Neural progenitor cell (in vitro differentiated cells): Measurements from ENCODE around the gene CDCP1. TPM values are rescaled to one million over a fixed set of nuclear protein-coding genes. Genes with fewer than 3 reads are reported as not detected.

Experiments
- DNase-seq: peaks from one replicate; pipeline ENCODE4 v3.0.0-alpha.2; 2016; ENCODE audit warnings: low spot score
- H2AFZ ChIP-seq: fragments of 200-600 bp; sonication (generic); replicated peaks from 2 replicates; pipeline ENCODE4 v1.6.1; 2016; ENCODE audit warnings: antibody characterized with exemption
- H3F3A ChIP-seq: fragments of 200-600 bp; sonication (generic); 2 replicates; pipeline ENCODE4 v1.6.1; 2016; ENCODE audit warnings: antibody characterized with exemption, low read depth
- H3K27ac ChIP-seq: fragments of 200-600 bp; sonication (generic); 2 replicates; pipeline ENCODE4 v1.5.1; 2016; ENCODE audit warnings: mild to moderate bottlenecking
- H3K27me3 ChIP-seq: fragments of 200-600 bp; sonication (generic); 2 replicates; pipeline ENCODE4 v1.6.1; 2016; ENCODE audit warnings: mild to moderate bottlenecking, moderate library complexity
- H3K36me3 ChIP-seq: fragments of 200-600 bp; sonication (generic); 2 replicates; pipeline ENCODE4 v1.5.1; 2016
- H3K4me1 ChIP-seq: fragments of 200-600 bp; sonication (generic); 2 replicates; pipeline ENCODE4 v1.6.1; 2016; ENCODE audit warnings: mixed run types
- H3K4me2 ChIP-seq: fragments of 200-600 bp; sonication (generic); 2 replicates; pipeline ENCODE4 v1.6.1; 2016
- H3K4me3 ChIP-seq: fragments of 200-600 bp; sonication (generic); 2 replicates; pipeline ENCODE4 v1.5.1; 2016
- H3K79me2 ChIP-seq: fragments of 200-600 bp; sonication (generic); 2 replicates; pipeline ENCODE4 v1.6.1; 2016; ENCODE audit warnings: low read depth
- H3K9ac ChIP-seq: fragments of 200-600 bp; sonication (generic); 2 replicates; pipeline ENCODE4 v1.6.1; 2016
- H3K9me3 ChIP-seq: fragments of 200-600 bp; sonication (generic); 2 replicates; pipeline ENCODE4 v1.5.1; 2016; ENCODE audit warnings: low read depth
- H4K20me1 ChIP-seq: fragments of 200-600 bp; sonication (generic); 2 replicates; pipeline ENCODE4 v1.6.1; 2016; ENCODE audit warnings: low read depth
- H3K27ac Mint-ChIP-seq: 3 replicates; pipeline ENCODE4 v1.8.0; 2021; ENCODE audit warnings: mixed read lengths
- H3K27me3 Mint-ChIP-seq: 2 replicates; pipeline ENCODE4 v1.8.0; 2022; ENCODE audit warnings: low read depth, mild to moderate bottlenecking, inconsistent platforms, moderate library complexity, mixed read lengths; ENCODE audit not compliant: insufficient read depth
- H3K36me3 Mint-ChIP-seq: 3 replicates; pipeline ENCODE4 v1.8.0; 2021; ENCODE audit warnings: mixed read lengths
- H3K4me1 Mint-ChIP-seq: 3 replicates; pipeline ENCODE4 v1.8.0; 2021; ENCODE audit warnings: mixed read lengths
- H3K4me3 Mint-ChIP-seq: 3 replicates; pipeline ENCODE4 v1.8.0; 2021; ENCODE audit warnings: mild to moderate bottlenecking, moderate library complexity, mixed read lengths
- H3K9me3 Mint-ChIP-seq: 3 replicates; pipeline ENCODE4 v1.8.0; 2020; ENCODE audit warnings: mixed read lengths
- EZH2 ChIP-seq: fragments of 200-600 bp; sonication (generic); IDR thresholded peaks from 2 replicates; pipeline ENCODE4 v1.6.1; 2017; ENCODE audit warnings: antibody characterized with exemption, mild to moderate bottlenecking, moderate library complexity
- EZH2phosphoT487 ChIP-seq: fragments of 200-600 bp; sonication (generic); IDR thresholded peaks from 2 replicates; pipeline ENCODE4 v1.6.1; 2017; ENCODE audit warnings: antibody characterized with exemption
- total RNA-seq: library from RNA; depleted of rRNA; stranded (reverse); fragments of >200 nt; gene quantifications from 2 replicates; pipeline ENCODE4 v1.2.3, GENCODE V29; 2015; ENCODE audit warnings: low replicate concordance
- TF ChIP-seq, protein P1 (sequence below): fragments of 200-600 bp; sonication (generic); IDR thresholded peaks from 2 replicates; pipeline ENCODE4 v1.5.1; 2017; ENCODE audit warnings: antibody characterized with exemption, mild to moderate bottlenecking

Gene CDCP1
- total RNA-seq, 1 donor from 2014 or later: 0.24 TPM

DNA sequence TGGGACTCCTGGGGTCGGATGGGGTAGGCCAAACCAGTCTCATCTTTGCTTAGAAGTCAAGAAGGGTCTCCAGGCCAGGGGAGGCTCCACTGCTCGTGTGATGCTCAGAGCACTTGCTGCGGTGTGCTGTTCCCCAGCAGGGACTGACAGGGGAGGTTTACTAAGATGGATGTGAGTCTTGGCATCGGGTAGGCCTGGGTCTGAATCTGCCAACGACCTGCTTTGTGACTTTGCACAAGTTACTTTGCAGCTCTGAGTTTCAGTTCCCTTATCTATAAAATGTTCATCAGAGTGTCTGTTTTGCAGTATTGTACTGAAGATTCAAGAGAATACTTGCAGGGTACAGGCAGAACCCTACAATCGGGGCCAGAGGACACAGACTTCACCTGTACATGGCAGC, 17.3 kb upstream of the CDCP1 start:
- H3K9ac ChIP-seq: no peak overlapping the region
- Mint-ChIP-seq H3K4me1 (peaks cover 23% of the 10 kb centered on the region), H3K36me3 (peaks cover 2% of the 10 kb centered on the region), H3K27ac (no peak overlapping the region), H3K9me3 (peaks cover 14% of the 10 kb centered on the region), H3K27me3 (peaks cover 3% of the 10 kb centered on the region), H3K4me3 (no peak overlapping the region)
- H3K36me3 ChIP-seq: no peaks in the 10 kb centered on the region
- no peaks in the 10 kb centered on the region for H3K9me3 ChIP-seq
- peaks cover 23% of the 10 kb centered on the region for H3K27me3 ChIP-seq
- H3K4me3 ChIP-seq: no peak overlapping the region
- peaks cover 4% of the 10 kb centered on the region for H3K4me1 ChIP-seq
- no peaks in the 10 kb centered on the region for H4K20me1 ChIP-seq
- H3K4me2 ChIP-seq: no peak overlapping the region
- H3F3A ChIP-seq: no peaks in the 10 kb centered on the region
- no peak for TF ChIP-seq EZH2
- no peak for TF ChIP-seq EZH2phosphoT487
- TF ChIP-seq, protein P1, sequence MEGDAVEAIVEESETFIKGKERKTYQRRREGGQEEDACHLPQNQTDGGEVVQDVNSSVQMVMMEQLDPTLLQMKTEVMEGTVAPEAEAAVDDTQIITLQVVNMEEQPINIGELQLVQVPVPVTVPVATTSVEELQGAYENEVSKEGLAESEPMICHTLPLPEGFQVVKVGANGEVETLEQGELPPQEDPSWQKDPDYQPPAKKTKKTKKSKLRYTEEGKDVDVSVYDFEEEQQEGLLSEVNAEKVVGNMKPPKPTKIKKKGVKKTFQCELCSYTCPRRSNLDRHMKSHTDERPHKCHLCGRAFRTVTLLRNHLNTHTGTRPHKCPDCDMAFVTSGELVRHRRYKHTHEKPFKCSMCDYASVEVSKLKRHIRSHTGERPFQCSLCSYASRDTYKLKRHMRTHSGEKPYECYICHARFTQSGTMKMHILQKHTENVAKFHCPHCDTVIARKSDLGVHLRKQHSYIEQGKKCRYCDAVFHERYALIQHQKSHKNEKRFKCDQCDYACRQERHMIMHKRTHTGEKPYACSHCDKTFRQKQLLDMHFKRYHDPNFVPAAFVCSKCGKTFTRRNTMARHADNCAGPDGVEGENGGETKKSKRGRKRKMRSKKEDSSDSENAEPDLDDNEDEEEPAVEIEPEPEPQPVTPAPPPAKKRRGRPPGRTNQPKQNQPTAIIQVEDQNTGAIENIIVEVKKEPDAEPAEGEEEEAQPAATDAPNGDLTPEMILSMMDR: no peak
- H3K79me2 ChIP-seq: no peaks in the 10 kb centered on the region
- no peak overlapping the region for H2AFZ ChIP-seq
- no peak overlapping the region for H3K27ac ChIP-seq
- DNase-seq: no peak

DNA sequence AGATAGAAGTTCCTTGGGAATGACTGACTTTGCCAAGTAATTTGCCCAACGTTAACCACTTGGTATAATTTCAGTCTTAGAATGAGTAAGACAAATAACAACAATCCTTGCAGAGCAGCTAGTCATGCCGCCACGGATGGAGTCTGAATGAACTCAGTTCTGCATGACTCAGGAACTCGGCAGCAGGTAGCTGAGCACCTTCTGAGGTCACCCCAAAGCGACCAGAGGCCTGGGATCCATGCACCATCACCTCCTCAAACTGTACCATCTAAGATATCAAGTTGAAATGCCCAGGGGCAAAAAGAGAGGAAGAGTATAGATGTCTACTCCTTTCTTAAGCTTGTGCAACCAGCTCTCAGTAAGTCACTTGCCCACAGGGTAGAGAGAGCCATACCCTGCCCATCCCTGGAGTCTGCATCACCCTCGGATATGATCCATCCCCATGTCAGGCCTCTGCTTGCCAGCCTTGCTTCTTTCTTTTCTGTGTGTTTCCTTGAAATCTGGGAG, 8.5 kb upstream of the CDCP1 start:
- no peaks in the 10 kb centered on the region for H3F3A ChIP-seq
- TF ChIP-seq EZH2 (no peak), EZH2phosphoT487 (no peak)
- TF ChIP-seq, protein P1: no peak
- H3K4me3 Mint-ChIP-seq: no peak overlapping the region
- no peaks in the 10 kb centered on the region for H3K79me2 ChIP-seq
- DNase-seq: no peak
- H4K20me1 ChIP-seq: no peaks in the 10 kb centered on the region
- peaks cover 3% of the 10 kb centered on the region for H3K4me1 ChIP-seq
- peaks cover 18% of the 10 kb centered on the region for H3K9me3 Mint-ChIP-seq
- H3K27ac ChIP-seq: no peak overlapping the region
- no peak overlapping the region for H3K27ac Mint-ChIP-seq
- H3K4me1 Mint-ChIP-seq: peaks cover 19% of the 10 kb centered on the region
- H3K9me3 ChIP-seq: no peaks in the 10 kb centered on the region
- H3K27me3 Mint-ChIP-seq: peaks cover 10% of the 10 kb centered on the region
- no peak overlapping the region for H2AFZ ChIP-seq
- H3K9ac ChIP-seq: no peak overlapping the region
- no peak overlapping the region for H3K4me2 ChIP-seq
- no peaks in the 10 kb centered on the region for H3K36me3 Mint-ChIP-seq
- no peaks in the 10 kb centered on the region for H3K27me3 ChIP-seq
- no peak overlapping the region for H3K4me3 ChIP-seq
- H3K36me3 ChIP-seq: no peaks in the 10 kb centered on the region

DNA sequence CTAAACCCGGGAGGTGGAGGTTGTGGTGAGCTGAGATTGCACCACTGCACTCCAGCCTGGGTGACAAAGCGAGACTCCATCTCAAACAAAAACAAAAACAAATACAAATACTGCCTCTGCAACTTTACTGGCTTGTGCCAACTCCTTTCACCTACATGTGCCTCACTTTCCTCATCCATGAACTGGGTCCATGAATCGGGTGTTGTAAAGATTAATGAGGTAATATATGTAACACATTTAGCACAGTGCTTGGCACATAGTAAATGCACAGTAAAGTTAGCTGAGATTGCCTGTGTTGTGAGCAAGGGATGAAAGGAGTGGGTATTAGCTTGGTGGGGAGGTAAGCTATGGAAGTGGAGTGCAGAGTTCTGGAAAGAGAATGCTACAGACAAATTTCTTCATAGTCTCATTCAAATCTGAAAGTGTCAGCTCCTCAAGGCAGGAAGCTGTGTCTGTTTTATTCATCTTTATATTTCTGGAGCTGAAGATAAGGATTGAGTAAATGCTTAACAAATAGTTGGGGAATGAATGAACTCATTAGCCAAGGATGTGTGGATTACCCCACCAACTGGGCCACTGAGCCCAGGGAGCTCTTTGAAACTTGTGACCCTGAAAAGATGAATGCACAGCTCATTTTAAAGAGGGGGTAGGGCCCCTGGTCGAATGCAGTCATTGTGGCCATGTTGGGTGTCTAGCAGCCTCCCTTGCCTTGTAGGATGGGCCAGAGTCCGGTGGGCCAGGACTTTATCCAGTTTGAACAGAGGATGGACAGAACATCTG, 7.7 kb upstream of the CDCP1 start:
- Histone ChIP-seq H3K27ac (no peak overlapping the region), H3K79me2 (no peaks in the 10 kb centered on the region), H3K9ac (no peak overlapping the region), H3F3A (no peaks in the 10 kb centered on the region), H3K36me3 (no peaks in the 10 kb centered on the region), H3K4me2 (no peak overlapping the region), H3K4me1 (peaks cover 3% of the 10 kb centered on the region), H4K20me1 (no peaks in the 10 kb centered on the region), H3K4me3 (no peak overlapping the region), H3K9me3 (no peaks in the 10 kb centered on the region), H3K27me3 (peaks cover 4% of the 10 kb centered on the region), H2AFZ (no peak overlapping the region)
- Mint-ChIP-seq H3K36me3 (no peaks in the 10 kb centered on the region), H3K4me1 (peaks cover 19% of the 10 kb centered on the region), H3K27ac (no peak overlapping the region), H3K9me3 (peaks cover 22% of the 10 kb centered on the region), H3K27me3 (peaks cover 14% of the 10 kb centered on the region), H3K4me3 (no peak overlapping the region)
- TF ChIP-seq EZH2phosphoT487 (no peak), EZH2 (no peak)
- TF ChIP-seq, protein P1: no peak
- DNase-seq: no peak
